HG02623 (cell line): ENCODE data around the gene PRKCA.
"Not testable (repeated sequence)": the region's sequence is repeated elsewhere in the genome, so short reads cannot be mapped to it uniquely, and the experiment has no call there.

Experiments used
- ATAC-seq: cut with Tn5 transposase; IDR thresholded peaks from one replicate; pipeline ENCODE4 v1.9.1; 2021; ENCODE audit warnings: moderate library complexity; ENCODE audit not compliant: unreplicated experiment

PRKCA gene

GRCh38 chr17:66350576-66350975 is 48.2 kb downstream of the PRKCA start:
- ATAC-seq = not testable (repeated sequence)

DNA sequence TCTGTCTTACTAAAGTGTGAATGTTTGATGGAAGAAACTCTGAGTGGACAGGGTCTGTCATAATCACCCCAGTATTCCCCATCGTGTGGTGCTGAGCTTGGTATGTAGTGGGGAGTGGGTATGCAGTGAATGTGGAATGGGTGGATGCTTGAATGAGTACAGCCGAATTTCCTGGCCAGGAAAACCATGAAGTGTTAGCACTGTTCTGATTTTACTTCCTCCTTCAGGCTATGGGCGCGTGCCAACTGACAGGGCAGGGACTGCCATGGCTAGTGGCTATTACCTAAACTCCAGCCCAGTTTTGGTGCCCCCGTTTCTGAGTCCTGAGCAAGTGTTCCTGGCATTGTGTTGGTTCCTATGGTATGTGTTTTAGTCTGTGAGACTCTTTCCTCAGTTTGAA is 48.6 kb downstream of the PRKCA start:
- no peak for ATAC-seq

- ATAC-seq = no peak
Observed at GRCh38 chr17:66351701-66352100, 49.3 kb downstream of the PRKCA start.

- no peak for ATAC-seq
Observed at GRCh38 chr17:66353937-66354401, 51.6 kb downstream of the PRKCA start.

- no peak for ATAC-seq
Observed at GRCh38 chr17:66354472-66354871, 52.1 kb downstream of the PRKCA start.

- no peak for ATAC-seq
Observed at GRCh38 chr17:66354981-66355380, 52.6 kb downstream of the PRKCA start.

- ATAC-seq = no peak
Observed at GRCh38 chr17:66355510-66355909, 53.1 kb downstream of the PRKCA start.

DNA sequence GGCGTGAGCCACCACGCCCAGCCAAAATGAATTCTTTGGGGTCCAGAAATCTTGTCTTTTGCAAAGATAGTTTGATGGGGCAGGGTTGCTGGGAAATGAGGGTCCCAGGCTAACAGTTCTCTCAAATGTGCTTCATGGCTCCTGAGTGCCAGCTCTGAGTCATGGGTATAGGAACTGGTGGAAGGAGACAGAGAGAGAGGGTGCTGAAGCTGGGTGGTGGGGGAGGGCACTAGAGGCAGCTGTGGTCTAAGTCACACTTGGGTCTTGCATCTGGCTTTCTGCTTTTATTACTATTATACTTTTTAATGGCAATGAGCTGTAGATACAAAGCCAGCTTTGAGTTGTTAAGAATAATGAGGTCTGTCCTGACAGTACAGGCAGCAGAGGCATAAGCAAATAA is 54.6 kb downstream of the PRKCA start:
- ATAC-seq = no peak

DNA sequence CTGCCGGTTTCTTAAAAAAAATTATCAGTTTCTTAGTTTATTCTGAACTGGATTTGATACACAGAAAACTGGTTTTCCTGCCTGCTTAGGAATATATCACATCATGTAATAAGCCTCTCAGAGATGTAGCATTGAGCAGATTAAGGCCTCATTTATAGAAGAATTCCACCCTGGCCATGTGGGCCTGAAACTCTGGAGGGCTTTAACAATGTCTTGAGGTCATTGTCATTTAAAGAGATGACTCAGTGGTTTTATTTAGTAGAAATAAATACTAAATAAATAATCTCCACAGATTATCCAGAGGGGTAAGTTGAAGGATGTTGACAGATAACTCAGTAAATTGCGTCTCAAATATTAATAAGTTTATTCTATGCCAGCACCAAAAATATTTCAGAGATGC is 56.9 kb downstream of the PRKCA start:
- ATAC-seq = no peak

GRCh38 chr17:66360961-66361565 is 58.6 kb downstream of the PRKCA start:
- not testable (repeated sequence) for ATAC-seq

DNA sequence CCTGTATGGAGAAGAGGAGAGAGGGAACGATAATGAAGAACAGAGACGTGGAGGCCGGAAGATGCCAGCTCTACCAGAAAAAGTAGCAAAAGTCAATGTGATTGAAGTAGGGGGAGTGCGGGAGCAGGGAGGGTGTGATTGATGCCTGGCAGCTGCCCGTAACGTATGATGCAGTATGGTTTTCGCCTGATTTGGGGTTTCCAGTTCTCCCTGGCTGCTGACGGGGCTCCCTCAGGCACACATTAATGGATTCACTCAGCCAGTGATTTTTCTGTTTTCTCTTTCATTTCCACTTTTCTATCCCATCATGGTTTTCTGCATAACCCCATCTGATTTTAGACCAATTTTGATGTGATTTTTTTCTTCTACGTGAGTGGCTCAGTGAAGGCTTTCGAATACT is 62.1 kb downstream of the PRKCA start:
- no peak for ATAC-seq

DNA sequence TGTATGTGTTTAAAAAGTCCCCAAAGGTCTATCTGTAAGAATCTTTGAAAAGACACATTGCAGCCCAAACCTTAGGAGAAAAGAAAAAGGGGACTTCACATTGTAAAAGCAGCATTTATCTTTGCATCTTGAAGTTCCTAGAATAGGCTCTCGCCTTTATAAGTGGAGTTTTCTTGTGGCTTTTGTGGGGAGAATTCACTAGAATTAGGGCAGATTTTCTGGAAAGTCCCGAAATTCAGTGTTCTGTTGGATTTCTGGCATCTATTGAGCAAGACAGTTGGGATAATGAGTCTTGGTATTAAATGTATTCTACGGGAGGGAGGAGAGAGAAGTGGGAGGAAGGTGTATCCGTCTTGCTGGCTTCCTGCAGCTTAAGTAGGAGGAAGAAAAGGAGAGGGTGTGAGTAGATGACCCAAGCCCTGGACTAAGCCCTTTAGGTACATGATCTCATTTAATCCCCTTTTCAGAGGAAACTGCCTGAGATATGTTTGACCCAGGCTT is 62.6 kb downstream of the PRKCA start:
- no peak for ATAC-seq

GRCh38 chr17:66365903-66366302 is 63.5 kb downstream of the PRKCA start:
- no peak for ATAC-seq

DNA sequence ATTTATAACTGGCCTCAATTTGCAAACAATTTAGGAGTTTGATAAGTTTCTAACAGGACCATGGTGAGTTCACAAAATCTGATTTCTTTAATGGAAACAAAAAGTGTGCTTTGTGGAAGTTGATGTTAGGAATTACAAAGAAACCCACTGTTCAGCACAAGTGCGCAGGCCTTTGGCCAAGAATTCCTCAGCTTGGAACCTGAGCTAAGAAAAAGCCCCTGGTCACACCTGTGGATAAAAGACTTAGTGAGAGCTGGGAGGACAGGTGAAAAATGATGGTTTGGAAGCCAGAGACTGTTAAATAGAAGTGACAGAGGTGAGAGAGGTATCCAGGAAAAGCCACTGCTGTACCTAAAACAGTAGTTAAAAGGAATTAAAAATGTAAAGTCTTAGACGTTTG is 64.7 kb downstream of the PRKCA start:
- no peak for ATAC-seq

- ATAC-seq = no peak
Observed at GRCh38 chr17:66369830-66370229, 67.4 kb downstream of the PRKCA start.

DNA sequence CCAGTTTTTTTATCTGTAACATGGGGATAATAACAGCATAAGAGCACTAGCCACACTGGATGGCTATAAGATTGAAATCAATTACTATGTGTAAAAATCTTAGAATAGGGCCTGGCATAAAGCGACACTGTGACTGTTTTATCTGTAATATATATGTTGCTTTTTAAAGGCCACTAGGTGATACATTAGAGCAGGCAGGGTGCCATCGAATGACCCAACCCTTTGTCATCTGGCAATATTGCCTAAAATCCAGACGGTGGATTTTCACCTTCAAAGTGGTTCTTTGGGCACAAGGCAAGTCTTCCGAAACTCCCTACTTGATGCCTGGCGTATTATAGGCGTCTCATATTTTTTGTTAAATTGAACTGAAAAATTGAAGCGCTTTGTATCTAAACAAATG is 69.1 kb downstream of the PRKCA start:
- no peak for ATAC-seq

DNA sequence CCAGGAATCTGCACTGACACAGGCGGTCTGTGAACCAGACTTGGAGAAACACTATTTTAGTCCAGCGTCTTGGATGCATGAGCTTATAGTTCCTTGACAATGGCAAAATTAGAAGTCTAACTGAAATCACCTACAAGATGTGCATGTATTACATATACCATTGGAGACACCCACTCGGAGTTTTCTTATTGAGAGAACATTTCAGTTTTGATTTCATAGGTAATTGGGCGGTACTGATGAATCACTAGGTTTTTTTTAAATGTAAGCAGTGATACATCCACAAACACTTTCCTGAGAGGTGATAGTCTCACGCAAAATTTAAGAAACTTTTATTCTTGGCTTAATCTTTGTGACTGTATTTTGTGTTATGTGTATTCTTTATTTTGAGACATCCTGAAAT is 69.8 kb downstream of the PRKCA start:
- no peak for ATAC-seq

DNA sequence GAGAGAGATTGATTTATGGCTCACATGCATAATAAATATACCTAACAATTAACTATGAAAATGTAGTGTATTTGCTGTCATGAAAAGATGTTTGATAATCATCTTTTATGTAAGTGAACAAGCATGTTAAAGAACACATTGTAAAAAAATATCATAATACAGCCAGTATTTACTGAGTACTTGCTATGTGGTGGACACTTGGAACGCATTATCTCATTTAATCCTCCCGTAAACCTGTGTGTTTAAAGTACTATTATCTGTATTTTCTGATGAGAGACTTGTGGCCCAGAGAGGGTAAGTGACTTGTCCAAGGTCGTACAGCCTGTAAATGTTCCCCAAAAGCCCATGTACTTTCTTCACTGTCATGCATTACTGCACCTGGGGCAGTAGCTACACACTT is 70.7 kb downstream of the PRKCA start:
- ATAC-seq = no peak

- ATAC-seq = no peak
Observed at GRCh38 chr17:66373944-66374817, 71.8 kb downstream of the PRKCA start.

DNA sequence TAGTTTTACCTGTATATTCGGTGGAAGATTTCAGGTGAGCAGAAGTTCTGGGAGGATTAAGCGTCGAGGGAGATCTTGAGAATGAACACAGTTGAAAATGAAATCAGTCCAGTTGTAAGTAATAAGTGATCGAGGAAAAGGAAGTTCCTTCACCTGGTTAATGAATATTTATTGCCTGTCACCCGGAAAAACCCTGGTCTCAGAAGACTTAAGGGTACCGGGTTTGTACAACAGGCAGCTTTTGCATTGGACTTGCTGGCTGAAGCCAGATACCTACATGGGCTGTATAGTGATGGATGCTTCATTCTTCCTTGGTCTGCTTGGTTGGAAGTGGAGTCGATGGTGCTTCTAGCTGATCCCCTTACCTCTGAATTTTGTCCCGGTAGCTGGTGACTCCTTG is 72.7 kb downstream of the PRKCA start:
- ATAC-seq = no peak

DNA sequence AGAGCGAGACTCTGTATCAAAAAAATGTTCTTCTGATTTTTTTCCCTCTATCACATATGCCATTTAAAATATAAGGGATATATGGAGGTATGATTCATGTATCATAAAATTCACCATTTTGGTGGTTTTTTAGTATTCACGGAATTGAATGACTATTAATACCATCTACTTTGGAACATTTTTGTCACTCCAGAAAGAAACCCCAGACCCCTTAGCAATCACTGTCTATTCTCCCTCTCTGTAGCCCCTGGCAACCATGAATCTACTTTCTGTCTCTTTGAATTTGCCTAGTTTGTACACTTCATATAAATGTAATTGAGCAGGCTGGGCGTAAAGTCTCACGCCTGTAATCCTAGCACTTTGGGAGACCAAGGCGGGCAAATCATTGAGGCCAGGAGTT is 75.9 kb downstream of the PRKCA start:
- no peak for ATAC-seq

DNA sequence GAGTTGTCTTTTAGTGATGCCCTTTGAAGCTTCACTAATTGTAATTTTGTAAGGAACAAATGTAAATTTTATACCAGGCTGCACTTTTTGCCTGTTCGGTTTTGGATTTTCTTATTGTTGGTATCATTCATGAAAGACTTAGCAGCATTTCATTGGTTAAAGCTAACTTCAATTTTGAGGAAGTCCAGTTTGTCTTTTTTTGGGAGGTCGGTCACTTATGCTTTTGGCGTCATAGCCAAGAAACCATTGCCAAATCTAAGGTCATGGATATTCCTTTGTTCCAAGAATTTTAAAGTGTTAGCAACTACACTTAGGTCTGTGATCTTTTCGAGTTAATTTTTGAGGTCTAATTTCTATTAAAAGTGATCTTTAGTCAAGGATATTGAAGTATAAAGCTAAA is 77.1 kb downstream of the PRKCA start:
- ATAC-seq = no peak
